ENCODE measurements around the gene CDH23. TPM values are rescaled to one million over a fixed set of nuclear protein-coding genes. Genes with fewer than 3 reads are reported as not detected.

CDH23 gene
- total and polyA plus RNA-seq, 2 donors (not counting 1 experiment from before 2014, with no cell fraction given), result 0.01 to 0.17 TPM

- H3K4me3 ChIP-seq (replicated peaks in 1 of 4; ENCODE audit: control extremely low read depth in 1 of 4, insufficient read depth in 1 of 4, low read depth in 3 of 4, low read length in 4 of 4), result no peak overlapping the region
- no peaks in the 10 kb centered on the region for H3K9me3 ChIP-seq (ENCODE audit: control insufficient read depth, insufficient read depth, low read depth, low read length)
- no peaks in the 10 kb centered on the region for H3K36me3 ChIP-seq (ENCODE audit: control insufficient read depth, insufficient read depth, low read length)
- no peaks in the 10 kb centered on the region for H3K79me2 ChIP-seq (ENCODE audit: control insufficient read depth, insufficient read depth, low read length)
- TF ChIP-seq CTCF (conservative IDR thresholded peaks at IDR 0.05 in 1 of 2, IDR thresholded peaks at IDR 0.05 in 1 of 2; ENCODE audit: low read depth in 1 of 2, low read length in 2 of 2), result no peak
- TF ChIP-seq EZH2 (IDR thresholded peaks at IDR 0.05; ENCODE audit: low read length, missing control alignments), result no peak
- no peak overlapping the region for H3K9ac ChIP-seq (ENCODE audit: insufficient read depth, low read length)
- H2AFZ ChIP-seq (ENCODE audit: low read length), result no peak overlapping the region
- H3K4me1 ChIP-seq (ENCODE audit: control insufficient read depth, extremely low read depth, insufficient read depth, low read length), result no peaks in the 10 kb centered on the region
- no peaks in the 10 kb centered on the region for H4K20me1 ChIP-seq (ENCODE audit: control insufficient read depth, extremely low read depth, insufficient read depth, low read length)
- H3K4me2 ChIP-seq (ENCODE audit: extremely low read depth, insufficient read depth, low read length), result no peak overlapping the region
- no peaks in the 10 kb centered on the region for H3K27me3 ChIP-seq (ENCODE audit: control insufficient read depth, insufficient read depth, low read length)
- H3K27ac ChIP-seq (ENCODE audit: insufficient read depth, low read length), result no peak overlapping the region
- DNase-seq (ENCODE audit: low read depth in 2 of 2), result no peak
Measured at GRCh38 chr10:71581376-71581775, 184.7 kb downstream of the CDH23 start.

DNA sequence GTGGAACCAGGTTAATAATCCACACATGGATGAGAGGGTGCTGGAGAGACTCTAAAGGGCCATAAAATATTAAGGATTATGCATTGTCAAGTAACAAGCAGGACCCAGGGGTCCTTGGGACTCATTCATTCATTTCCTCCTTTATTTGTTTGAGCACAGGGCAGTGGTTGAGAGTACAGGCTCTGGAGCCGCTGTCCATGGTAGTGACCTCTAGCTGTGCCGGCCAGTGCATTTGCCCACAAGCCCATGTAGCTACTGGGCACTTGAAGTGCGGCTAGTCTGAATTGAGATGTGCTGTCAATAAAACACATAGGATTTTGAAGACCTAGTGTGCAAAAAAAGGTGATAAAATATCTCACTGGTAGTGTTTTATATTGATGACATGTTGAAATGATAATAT is 185.3 kb downstream of the CDH23 start:
- TF ChIP-seq EZH2 (IDR thresholded peaks at IDR 0.05; ENCODE audit: low read length, missing control alignments), result no peak
- no peak for TF ChIP-seq CTCF (conservative IDR thresholded peaks at IDR 0.05 in 1 of 2, IDR thresholded peaks at IDR 0.05 in 1 of 2; ENCODE audit: low read depth in 1 of 2, low read length in 2 of 2)
- no peaks in the 10 kb centered on the region for H3K79me2 ChIP-seq (ENCODE audit: control insufficient read depth, insufficient read depth, low read length)
- H3K27ac ChIP-seq (ENCODE audit: insufficient read depth, low read length), result no peak overlapping the region
- no peak overlapping the region for H2AFZ ChIP-seq (ENCODE audit: low read length)
- no peak overlapping the region for H3K9ac ChIP-seq (ENCODE audit: insufficient read depth, low read length)
- H3K36me3 ChIP-seq (ENCODE audit: control insufficient read depth, insufficient read depth, low read length), result no peaks in the 10 kb centered on the region
- no peak overlapping the region for H3K4me2 ChIP-seq (ENCODE audit: extremely low read depth, insufficient read depth, low read length)
- peaks cover 3% of the 10 kb centered on the region for H3K27me3 ChIP-seq (ENCODE audit: control insufficient read depth, insufficient read depth, low read length)
- H3K4me1 ChIP-seq (ENCODE audit: control insufficient read depth, extremely low read depth, insufficient read depth, low read length), result no peaks in the 10 kb centered on the region
- H3K4me3 ChIP-seq (replicated peaks in 1 of 4; ENCODE audit: control extremely low read depth in 1 of 4, insufficient read depth in 1 of 4, low read depth in 3 of 4, low read length in 4 of 4), result no peak overlapping the region
- DNase-seq (ENCODE audit: low read depth in 2 of 2), result peak; percentile 35 to 50
- H4K20me1 ChIP-seq (ENCODE audit: control insufficient read depth, extremely low read depth, insufficient read depth, low read length), result no peaks in the 10 kb centered on the region
- no peaks in the 10 kb centered on the region for H3K9me3 ChIP-seq (ENCODE audit: control insufficient read depth, insufficient read depth, low read depth, low read length)

- H3K79me2 ChIP-seq (ENCODE audit: control insufficient read depth, insufficient read depth, low read length), result no peaks in the 10 kb centered on the region
- no peaks in the 10 kb centered on the region for H3K36me3 ChIP-seq (ENCODE audit: control insufficient read depth, insufficient read depth, low read length)
- no peaks in the 10 kb centered on the region for H3K9me3 ChIP-seq (ENCODE audit: control insufficient read depth, insufficient read depth, low read depth, low read length)
- no peaks in the 10 kb centered on the region for H3K4me1 ChIP-seq (ENCODE audit: control insufficient read depth, extremely low read depth, insufficient read depth, low read length)
- H3K4me2 ChIP-seq (ENCODE audit: extremely low read depth, insufficient read depth, low read length), result no peak overlapping the region
- DNase-seq (ENCODE audit: low read depth in 2 of 2), result no peak
- no peaks in the 10 kb centered on the region for H4K20me1 ChIP-seq (ENCODE audit: control insufficient read depth, extremely low read depth, insufficient read depth, low read length)
- no peak overlapping the region for H2AFZ ChIP-seq (ENCODE audit: low read length)
- no peak for TF ChIP-seq EZH2 (IDR thresholded peaks at IDR 0.05; ENCODE audit: low read length, missing control alignments)
- TF ChIP-seq CTCF (conservative IDR thresholded peaks at IDR 0.05 in 1 of 2, IDR thresholded peaks at IDR 0.05 in 1 of 2; ENCODE audit: low read depth in 1 of 2, low read length in 2 of 2), result no peak
- H3K4me3 ChIP-seq (replicated peaks in 1 of 4; ENCODE audit: control extremely low read depth in 1 of 4, insufficient read depth in 1 of 4, low read depth in 3 of 4, low read length in 4 of 4), result no peak overlapping the region
- peaks cover 7% of the 10 kb centered on the region for H3K27me3 ChIP-seq (ENCODE audit: control insufficient read depth, insufficient read depth, low read length)
- no peak overlapping the region for H3K9ac ChIP-seq (ENCODE audit: insufficient read depth, low read length)
- no peak overlapping the region for H3K27ac ChIP-seq (ENCODE audit: insufficient read depth, low read length)
Measured at GRCh38 chr10:71582506-71583475, 186.1 kb downstream of the CDH23 start.

Data from fibroblast of lung (primary cell).